Measurements from ENCODE around the gene ZNF516.

The ZNF516 gene

DNA sequence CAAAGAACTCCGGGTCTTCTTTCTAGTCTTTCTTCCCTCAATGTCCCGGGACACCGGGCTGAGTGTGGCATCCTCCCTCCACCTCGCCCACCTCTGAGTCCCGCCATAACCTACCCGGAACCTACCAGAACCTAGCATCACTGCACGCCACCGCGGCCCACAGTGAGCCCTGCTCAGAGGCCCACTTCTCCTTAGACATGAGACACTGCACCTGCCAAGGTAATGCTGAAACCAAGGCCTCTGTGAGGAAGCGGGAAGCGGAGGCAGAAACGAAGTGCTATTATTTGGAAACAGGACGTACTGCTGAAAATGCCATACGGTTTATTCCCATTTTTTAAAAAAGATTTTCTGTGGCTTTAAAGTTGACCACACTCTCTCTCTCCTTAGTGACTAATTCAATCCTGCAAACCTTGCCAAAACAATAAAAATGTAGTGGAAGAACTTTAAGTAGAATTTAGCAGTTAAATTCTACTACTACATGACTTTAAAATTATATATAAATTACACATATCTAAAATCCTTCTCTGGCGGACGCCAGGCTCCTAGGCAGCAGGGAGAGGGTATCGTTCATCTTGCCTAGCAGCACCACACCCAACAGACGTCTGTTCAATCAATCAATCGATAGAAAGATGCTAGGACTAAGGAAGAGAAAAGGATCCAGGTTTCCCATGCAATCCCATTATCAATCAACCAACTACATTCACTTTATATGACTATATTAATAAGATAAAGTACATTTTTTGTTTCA, 82.0 kb downstream of the ZNF516 start:
- DNase-seq, result no peak

DNA sequence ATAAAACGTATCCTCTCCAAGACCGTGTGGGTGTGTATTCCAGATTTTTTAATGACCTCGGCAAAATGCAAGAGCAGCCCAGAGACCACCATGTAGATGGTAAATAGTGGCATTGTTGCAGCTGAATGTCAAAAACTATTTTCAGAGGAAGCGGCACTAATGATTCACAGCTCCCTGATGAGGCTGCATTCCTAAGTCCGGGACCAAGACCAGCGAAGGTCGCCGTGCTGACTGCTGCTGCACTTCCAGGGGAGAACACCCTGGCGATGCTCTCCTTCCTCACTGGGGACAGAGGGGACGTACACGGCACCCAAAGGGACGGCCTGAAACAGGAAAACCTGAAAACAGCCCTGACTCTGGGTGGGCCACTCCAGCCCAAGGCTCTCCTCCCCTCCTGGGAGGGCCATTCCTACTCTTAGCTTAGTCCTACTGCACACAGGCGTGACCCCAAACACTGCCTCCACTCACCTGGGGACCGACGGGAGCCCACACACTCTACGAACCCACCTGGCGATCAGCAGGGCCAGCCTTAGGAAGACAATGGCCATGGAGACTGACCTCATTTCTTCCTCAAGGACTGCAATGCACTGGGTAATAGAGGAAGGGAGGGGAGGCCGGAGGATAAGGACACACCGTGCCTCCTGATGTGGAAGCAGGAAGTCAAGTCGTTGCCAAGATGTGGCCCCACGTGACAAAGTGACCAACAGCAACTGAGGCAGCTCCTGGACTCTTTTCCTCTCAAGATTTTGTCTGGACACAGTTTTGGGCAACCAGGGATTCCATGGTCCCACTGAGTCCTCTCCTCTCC, 82.8 kb downstream of the ZNF516 start:
- DNase-seq, result no peak

DNA sequence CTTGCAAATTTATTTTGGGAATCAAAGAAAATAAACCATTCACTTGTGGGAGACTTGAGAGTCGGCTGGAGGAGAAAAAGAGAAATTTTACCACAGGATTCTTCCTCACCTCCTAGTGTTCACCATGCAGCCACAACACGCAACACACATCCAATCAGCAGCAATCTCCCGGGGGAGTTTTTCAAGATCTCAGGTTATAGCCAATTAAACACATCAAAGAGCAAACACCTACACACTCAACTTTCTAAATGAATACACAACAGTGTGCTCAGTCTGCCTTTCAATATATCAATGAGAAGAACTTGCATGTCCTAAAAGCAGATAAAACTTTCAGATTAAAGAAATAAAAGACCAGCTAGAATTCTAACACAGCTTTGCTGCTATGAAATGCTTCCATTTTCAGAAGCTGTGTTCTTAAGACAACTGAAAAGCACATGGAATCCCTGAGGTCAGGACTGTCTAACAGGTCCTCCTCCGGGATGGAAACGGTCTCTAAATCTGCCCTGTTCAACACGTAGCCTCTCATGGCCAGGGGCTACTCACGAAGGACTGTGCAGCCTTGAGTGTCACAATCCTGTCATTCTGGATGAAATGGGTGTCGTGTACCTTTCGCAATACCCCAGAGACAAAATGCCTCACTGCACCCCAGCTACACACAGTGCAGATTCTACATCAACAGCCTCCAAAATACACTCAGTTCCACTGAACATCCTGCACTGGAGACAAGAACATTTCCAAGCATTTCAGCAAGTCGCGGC, 84.2 kb downstream of the ZNF516 start:
- no peak for DNase-seq

DNA sequence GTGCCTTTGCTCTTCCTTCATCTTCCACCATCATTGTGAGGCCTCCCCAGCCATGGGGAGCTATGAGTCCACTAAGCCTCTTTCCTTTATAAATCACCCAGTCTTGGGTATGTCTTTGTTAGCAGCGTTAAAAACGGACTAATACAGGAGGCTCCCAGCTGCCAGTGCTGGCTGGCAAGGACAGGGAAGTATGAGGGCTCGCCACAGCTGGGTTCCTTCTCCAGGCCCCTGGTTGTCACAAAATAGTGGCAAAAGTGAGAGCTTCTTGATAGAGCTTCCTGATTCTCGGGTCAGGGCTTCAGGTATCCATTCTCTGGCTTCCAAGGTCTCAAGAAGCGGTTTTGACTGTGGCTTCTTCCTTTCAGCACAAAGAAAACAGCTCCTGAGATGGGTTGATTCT, 85.0 kb downstream of the ZNF516 start:
- DNase-seq, result no peak

DNA sequence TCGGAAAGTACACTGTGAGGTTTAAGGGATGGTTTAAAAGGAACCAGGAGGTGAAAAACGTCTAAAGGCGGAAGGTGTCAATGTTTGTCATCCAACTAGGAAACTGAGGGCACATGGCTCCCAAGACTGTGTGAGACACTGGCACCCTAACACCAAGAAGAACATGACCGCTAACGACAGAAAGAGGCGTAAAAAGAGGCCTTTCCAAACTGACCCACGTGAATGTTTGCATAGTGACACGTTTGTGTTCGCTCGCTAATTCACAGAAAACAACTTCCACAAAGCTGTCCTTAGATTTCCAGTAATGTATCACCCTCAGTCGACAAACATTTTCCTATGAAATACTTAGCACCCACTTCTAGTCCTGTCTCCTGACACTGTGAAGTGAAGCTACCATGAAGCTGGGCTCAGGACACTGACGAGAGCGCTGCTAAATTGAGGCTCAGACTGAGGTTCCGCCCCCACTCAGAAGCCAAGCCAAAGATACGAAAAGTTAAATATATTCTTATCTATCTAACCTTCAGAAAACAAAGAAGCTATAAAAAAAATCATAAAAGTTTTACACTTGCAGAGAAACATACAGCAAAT, 86.5 kb downstream of the ZNF516 start:
- no peak for DNase-seq

DNA sequence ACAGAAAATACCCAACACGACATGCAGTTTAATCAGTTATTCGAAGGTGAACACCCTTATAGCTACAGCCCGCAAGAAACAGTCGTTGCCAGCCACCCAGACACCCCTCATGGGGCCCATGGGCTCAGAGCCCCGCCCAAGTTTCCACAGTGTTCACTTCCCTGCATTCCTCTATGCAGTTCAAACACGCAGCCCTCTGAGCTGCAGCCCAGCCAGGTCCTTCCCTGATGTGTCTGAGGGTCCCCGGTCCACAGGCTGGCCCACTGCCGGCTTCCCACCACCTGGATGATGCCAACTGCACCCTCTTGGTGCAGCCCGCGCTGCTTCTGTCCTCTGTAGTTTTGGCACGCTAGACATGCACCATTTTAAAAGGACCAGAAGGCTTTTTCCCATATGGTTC, 87.4 kb downstream of the ZNF516 start:
- DNase-seq, result no peak

DNA sequence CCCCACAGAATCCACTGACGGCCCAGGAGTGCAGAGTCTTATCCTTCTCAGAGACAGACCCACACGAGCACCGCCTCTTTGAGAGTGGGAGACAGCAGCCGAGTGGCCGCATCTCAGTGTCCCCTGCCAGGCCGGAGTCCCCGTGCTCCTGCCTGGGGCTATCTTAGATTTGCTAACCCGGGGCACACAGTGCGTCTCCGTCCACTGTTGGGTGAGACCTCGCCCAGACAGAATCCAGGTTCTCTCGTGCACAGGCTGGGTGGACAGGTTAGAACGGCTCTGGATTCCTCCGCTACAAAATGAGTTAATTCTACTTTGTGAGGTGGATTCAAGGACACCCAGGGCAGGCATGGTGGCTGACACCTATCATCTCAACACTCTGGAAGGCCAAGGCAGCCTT, 88.3 kb downstream of the ZNF516 start:
- no peak for DNase-seq

DNA sequence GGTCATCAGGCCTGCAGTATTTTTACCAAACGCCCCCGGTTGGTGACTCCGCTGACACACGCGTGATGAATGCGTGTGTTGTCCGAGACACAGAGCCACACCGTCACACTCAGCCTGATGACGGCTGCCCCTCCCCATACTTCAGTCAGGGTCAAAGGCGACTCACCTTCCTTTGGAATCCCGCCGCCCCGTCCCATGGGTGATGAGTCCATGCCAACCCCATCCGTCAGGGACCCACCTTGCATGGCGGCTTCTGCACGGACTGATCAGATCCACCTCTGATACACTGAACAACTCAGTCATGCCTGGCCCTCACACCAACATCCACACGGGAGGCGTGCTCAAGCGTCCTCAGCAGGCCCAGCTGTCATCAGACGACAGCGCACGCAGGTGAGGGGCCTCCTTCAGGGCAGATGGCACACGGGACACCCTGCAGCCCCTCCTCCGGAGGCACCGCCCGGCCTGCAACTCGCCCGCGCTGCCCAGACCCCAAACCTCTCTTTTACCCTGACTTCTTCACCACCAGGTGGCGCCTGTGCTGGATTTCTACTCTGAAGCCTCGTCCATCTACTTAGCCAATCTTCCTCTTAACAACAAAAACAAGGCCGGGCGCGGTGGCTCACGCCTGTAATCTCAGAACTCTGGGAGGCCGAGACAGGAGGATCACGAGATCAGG, 89.2 kb downstream of the ZNF516 start:
- no peak for DNase-seq

DNA sequence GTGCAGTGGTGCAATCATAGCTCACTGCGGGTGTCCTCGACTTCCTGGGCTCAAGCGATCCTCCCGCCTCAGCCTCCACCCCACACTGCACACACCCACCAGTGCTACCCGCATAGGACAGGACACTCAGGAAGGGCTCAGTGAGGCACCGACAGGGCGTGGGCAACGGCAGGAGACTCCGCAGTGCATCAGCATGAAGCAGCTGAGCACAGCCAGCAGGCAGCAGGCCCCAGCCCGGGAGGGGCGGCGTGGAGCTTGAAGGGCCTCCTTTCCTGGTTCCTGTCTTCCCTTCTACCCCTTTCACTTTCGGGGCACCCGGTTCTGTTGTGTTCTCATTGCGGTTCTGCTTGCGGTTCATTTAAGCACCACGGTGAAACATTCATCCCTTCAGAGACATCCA, 89.8 kb downstream of the ZNF516 start:
- DNase-seq, result no peak

DNA sequence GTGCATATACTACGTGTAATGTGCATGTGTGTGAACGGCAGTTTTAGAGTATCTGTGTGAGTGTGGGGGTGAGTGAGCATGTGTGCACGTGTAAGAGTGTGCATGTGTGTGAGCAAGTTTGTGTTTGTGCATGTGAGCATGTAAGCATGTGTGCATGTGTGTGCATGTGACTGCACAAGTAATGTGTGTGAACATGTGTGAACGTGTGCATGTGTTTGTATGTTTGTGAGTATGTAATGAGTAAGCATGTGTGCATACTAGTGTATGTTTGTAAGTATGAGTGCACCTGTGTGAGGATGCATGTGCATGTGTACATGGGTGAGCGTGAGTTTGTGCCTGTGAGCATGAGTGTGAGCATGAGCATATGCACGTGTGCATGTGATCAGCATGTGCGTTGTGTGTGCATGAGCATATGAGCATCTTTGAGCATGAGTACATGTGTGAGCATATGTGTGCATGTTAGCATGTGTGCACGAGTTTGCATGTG, 90.7 kb downstream of the ZNF516 start:
- DNase-seq, result no peak

DNA sequence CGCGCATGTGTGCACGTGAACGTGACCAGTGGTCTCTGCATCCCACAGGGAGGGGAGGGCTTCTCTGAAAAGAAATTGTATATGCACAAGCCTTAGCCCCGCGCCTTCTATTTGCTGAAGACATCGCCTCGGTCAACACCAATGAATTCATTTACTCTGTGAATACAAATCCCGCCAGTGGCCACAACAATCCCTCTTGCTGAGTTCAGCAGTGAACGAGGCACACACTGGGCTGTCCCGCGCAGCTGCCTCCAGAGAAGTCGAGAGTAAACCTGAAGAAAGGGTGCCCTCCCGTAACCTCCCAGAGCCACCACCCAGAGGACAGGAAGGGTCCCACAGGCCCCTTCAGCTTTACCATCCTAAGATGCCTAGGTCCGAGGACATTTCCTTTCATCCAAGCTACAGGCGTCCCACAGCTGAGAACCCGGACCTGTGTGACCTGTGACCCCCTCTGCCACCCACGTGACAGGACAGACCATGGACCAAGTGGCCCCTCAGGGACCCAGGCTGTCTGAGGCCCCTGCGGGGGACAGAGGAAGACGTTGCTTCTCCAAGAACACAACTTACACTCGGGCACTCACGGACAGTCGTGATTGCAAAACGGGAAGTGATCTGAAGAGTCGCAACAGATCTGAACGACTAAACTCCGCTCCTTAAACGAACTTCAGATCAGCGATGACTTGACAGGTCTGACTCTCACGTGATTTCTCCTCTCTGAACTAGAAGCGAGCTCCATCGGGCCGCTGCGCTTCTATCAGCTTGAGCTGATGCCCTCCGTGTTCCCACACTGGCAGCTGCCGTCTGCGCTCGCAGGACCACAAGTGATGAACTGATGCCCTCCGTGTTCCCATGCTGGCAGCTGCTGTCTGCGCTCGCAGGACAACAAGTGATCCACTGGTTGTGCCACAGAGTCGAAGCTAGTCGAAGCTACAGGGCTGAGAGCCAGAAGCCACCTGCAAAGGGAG, 92.7 kb downstream of the ZNF516 start:
- DNase-seq, result no peak

DNA sequence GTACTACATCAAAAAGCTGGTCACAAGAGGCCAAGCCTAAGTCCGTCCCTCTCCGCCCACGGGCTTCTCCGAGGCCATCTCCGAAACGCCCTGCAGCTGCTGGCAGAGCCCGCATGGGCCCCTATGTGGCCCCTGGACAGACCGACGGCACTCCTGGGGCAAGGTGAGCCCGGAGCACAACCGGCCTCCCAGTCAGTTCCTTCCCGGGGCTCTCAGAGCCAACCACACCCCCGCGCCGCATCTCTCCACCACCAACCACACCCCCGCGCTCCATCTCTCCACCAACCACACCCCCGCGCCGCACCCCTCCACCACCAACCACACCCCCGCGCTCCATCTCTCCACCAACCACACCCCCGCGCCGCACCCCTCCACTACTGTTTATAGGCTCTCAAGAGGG, 93.5 kb downstream of the ZNF516 start:
- no peak for DNase-seq

DNA sequence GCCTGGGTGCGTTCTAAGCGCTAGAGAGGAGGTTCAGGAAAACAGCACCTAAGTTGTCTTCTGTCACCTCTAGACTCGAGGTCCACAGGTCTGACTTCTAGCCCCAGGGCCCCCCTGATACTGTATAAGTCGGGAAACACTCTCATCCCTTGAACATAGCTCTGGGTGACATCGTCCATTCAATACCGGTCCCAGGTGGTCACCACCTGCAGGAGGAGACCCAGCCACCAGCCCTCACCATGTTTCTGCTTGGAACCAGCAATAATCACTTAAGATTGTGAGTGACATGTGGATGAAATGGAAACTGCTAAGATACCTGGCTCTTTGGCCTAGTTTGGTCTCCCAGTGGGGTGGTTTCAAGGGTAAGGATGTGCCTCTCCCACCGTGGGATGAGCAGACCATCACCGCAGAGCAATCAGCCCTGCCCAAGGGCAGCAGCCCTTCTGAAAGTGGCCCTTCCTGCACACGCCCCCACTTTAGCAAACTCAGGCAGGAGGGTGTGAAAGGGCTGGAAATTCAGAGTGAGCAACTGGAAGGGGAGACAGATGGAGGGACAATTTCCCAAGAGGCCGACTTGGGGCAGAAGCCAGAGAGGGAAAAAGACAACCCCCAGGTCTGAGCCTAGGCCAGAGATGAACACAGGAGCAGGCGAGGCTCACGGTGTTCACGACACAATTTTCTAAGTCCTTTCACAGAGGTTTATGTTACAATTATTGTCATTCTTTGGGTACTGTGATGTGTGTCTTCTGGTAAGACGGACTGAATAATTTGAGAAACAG, 95.2 kb downstream of the ZNF516 start:
- DNase-seq, result no peak

DNA sequence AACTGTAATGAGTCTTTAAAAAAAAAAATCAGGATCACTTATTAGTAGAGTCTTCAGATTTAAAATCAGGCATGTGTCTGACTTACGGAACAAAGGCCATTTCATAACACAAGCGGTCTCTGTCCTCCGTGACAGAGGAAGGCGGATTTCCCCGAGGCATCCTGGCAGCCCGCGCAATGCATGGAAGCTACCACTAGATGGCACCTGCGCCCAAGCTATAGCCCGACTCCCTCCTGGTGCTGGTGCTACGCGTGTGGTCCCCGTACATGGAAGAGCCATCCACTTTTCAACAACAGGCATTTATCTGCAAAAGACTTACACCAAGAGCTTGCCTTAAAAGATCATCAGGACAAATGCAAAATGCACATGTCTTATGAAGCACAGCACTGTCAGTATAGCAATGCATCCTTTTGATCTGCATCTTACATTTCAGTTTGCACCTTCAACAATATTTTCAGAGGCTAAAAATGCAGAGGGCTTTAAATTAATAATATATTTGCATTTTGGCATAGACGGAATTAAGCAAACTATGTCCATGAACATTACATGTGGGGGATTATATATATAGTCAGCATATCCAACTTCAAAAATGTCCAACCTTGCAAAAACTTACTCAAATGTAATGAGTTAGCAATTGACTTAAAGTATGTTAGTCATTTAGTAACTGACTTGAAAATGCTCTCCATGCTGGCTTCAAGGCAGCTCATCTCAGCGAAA, 96.0 kb downstream of the ZNF516 start:
- peak; percentile 67 for DNase-seq

DNA sequence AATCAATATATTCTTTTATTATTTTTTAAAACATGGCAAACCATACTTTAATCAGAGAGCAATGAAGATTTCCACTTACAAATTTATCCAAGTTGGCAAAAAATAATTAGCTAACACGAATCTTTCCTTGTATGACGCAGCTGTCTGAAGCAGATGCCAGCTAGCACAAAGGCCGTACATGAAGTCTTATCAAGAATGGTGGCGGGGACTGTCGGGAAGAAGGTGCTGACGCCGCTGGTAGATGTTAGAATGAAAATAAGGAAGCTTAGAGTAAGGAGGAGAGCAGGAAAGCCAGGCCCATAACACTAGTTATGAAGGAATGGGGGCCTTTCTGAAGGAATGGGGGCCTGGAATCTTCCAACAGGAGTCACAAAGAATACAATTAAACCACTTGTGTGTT, 96.7 kb downstream of the ZNF516 start:
- DNase-seq, result no peak

DNA sequence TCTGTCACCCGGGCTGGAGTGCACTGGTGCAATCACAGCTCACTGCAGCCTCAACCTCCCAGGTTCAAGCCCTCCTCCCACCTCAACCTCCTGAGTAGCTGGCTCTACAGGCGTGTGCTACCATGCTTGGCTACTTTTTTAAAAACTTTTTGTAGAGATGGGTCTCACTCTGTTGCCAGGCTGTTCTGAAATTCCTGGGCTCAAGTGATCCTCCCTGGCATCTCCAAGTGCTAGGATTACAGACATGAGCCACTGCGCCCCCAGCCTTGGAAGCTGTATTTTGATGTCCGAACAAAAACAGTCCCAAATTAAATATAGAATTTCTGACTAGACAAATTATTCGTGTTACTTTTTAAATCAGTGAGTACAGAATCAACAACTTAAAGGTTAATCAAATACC, 97.4 kb downstream of the ZNF516 start:
- DNase-seq, result no peak

DNA sequence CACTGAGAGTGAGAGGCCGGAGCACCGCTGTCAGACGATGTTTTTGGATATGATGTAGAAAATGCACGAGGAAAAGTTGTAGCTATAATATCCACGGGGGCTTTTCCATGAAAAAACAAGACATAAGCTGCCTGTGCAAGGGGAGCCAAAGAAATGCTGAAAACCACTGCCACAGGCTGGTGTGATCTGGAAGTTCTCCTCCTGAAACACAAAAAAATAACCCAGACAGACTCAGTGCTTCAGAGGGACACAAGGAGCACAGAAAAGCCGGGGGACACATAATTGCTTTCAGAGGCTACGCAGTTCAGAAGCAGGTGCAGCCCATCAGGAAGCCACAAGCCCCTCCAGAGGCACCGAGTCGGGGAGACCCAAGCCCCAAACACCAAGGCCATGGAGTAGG, 98.2 kb downstream of the ZNF516 start:
- DNase-seq, result no peak

DNA sequence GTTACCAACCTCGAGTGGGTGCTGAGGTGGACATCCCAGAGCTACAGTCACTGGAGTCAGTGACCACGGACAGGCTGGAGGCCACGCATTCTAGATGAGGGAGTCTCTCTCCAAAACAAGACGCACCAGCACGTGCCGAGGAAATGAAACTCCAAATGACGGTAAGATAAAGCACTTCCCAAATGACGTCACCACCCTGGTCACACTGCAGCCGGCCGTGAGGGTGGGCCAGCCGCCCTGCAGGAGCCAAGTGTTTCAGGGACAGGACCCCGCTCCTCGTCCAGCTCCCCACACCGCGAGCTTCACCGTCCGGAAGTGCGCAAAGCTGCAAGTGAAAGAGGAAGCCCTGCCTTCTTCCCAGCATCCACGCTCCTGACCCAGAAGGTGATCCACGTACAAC, 99.4 kb downstream of the ZNF516 start:
- DNase-seq, result no peak

DNA sequence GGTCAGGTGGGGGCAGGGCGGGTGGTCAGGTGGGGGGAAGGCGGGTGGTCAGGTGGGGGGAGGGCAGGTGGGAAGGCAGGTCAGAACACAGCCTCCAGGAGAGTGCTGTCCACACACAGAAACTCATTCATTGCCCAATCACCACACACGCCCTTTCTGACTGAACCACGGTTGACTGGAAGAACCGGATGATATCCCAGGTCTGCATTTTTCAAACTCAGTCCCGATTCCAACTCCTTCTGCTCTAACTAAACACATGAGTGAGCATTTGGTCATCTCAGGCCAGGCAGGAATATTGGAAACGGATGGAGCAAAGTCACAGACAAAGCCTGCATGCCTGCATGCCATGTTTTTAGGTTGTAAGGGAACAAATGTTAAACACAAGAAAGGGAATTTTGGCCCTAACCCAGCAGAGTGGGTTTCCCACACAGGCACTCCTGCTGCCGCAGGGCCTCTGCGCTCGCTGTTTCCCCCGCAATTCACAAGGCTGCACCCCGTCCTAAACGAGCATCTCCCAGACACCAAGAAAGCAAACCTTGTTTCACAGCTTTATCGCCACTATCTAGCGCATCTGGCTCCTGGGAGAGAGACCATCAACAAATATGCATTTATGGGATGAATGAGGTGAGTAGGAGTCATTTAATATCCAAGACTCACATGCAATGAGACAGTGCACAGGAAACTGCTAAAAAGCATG, 100.1 kb downstream of the ZNF516 start:
- DNase-seq, result no peak

Data from activated CD4-positive, alpha-beta T cell treated with anti-CD3 and anti-CD28 coated beads for 1 hour (primary cell).